WTC11 (cell line): Measurements from ENCODE around the gene NEUROD2. TPM values are rescaled to one million over a fixed set of nuclear protein-coding genes. Genes with fewer than 3 reads are reported as not detected.

Experiments
- ATAC-seq: fragments of 200-7000 bp; cut with Tn5 transposase; 2 replicates; pipeline ENCODE4 v1.10.0; 2021; ENCODE audit warnings: mild to moderate bottlenecking, moderate library complexity
- CTCF ChIA-PET: fragments of 300-600 bp; sonication (Branson Sonifier 250); formaldehyde crosslinking; loops from one replicate; lab custom pipeline; 2021; ENCODE audit warnings: antibody characterized with exemption; lab: Charles Lee
- POLR2A ChIA-PET: fragments of 350-600 bp; sonication (Branson Sonifier 250); formaldehyde crosslinking; loops from one replicate; lab custom pipeline; 2021; ENCODE audit warnings: antibody characterized with exemption; lab: Charles Lee
- DNase-seq: peaks from one replicate; pipeline ENCODE4 v3.0.0; 2021; ENCODE audit warnings: low spot score
- H3K27ac Mint-ChIP-seq: 2 replicates; pipeline ENCODE4 v1.8.0; 2021; ENCODE audit warnings: mixed read lengths
- H3K27me3 Mint-ChIP-seq: 2 replicates; pipeline ENCODE4 v1.8.0; 2021; ENCODE audit warnings: low read depth, mild to moderate bottlenecking, moderate library complexity, mixed read lengths
- H3K36me3 Mint-ChIP-seq: 2 replicates; pipeline ENCODE4 v1.8.0; 2021; ENCODE audit warnings: mixed read lengths
- H3K4me1 Mint-ChIP-seq: 2 replicates; pipeline ENCODE4 v1.8.0; 2022; ENCODE audit warnings: mixed read lengths
- H3K4me3 Mint-ChIP-seq: 2 replicates; pipeline ENCODE4 v1.8.0; 2021; ENCODE audit warnings: mild to moderate bottlenecking, moderate library complexity, mixed read lengths
- H3K9me3 Mint-ChIP-seq: 2 replicates; pipeline ENCODE4 v1.8.0; 2021; ENCODE audit warnings: mixed read lengths
- ATF1 ChIP-seq: sonication (generic); formaldehyde crosslinking; IDR thresholded peaks from 2 replicates; pipeline ENCODE4 v1.8.1; 2023; ENCODE audit warnings: mild to moderate bottlenecking, moderate library complexity, missing genetic modification reagents
- FOXP1 ChIP-seq: sonication (generic); formaldehyde crosslinking; IDR thresholded peaks from 2 replicates; pipeline ENCODE4 v1.8.0; 2022; ENCODE audit warnings: missing genetic modification reagents, mild to moderate bottlenecking, moderate library complexity, borderline replicate concordance
- JUN ChIP-seq: sonication (generic); formaldehyde crosslinking; IDR thresholded peaks from 2 replicates; pipeline ENCODE4 v1.8.0; 2023; ENCODE audit warnings: mild to moderate bottlenecking, missing genetic modification reagents
- OVOL2 ChIP-seq: fragments of 250-450 bp; sonication (Bioruptor Pico); IDR thresholded peaks from 2 replicates; pipeline ENCODE4 v1.9.0; 2021; ENCODE audit warnings: mild to moderate bottlenecking, borderline replicate concordance
- PRRX2 ChIP-seq: fragments of 250-450 bp; sonication (Bioruptor Pico); IDR thresholded peaks from 2 replicates; pipeline ENCODE4 v1.8.0; 2021; ENCODE audit warnings: mild to moderate bottlenecking
- SMAD4 ChIP-seq: sonication (generic); formaldehyde crosslinking; IDR thresholded peaks from 2 replicates; pipeline ENCODE4 v1.8.0; 2022; ENCODE audit warnings: mild to moderate bottlenecking, missing genetic modification reagents
- total RNA-seq: library from RNA; stranded (reverse); gene quantifications from 3 replicates; pipeline ENCODE4 v1.2.3, GENCODE V29; 2021
- TF ChIP-seq, protein P1 (sequence below): sonication (generic); formaldehyde crosslinking; IDR thresholded peaks from 2 replicates; pipeline ENCODE4 v1.8.0; 2022; ENCODE audit warnings: mild to moderate bottlenecking, missing genetic modification reagents
- TF ChIP-seq, protein P2 (sequence below): sonication (generic); formaldehyde crosslinking; IDR thresholded peaks from 2 replicates; pipeline ENCODE4 v1.8.1; 2022; ENCODE audit warnings: mild to moderate bottlenecking, moderate library complexity, missing genetic modification reagents
- TF ChIP-seq, protein P3 (sequence below): fragments of 250-450 bp; sonication (Bioruptor Pico); IDR thresholded peaks from 2 replicates; pipeline ENCODE4 v2.1.2; 2022; ENCODE audit warnings: mild to moderate bottlenecking, moderate library complexity
- TF ChIP-seq, protein P4 (sequence below): sonication (generic); formaldehyde crosslinking; IDR thresholded peaks from 2 replicates; pipeline ENCODE4 v1.8.0; 2023; ENCODE audit warnings: missing genetic modification reagents, mild to moderate bottlenecking, borderline replicate concordance

Gene NEUROD2
- total RNA-seq, 1 experiment from 2014 or later: not detected

DNA sequence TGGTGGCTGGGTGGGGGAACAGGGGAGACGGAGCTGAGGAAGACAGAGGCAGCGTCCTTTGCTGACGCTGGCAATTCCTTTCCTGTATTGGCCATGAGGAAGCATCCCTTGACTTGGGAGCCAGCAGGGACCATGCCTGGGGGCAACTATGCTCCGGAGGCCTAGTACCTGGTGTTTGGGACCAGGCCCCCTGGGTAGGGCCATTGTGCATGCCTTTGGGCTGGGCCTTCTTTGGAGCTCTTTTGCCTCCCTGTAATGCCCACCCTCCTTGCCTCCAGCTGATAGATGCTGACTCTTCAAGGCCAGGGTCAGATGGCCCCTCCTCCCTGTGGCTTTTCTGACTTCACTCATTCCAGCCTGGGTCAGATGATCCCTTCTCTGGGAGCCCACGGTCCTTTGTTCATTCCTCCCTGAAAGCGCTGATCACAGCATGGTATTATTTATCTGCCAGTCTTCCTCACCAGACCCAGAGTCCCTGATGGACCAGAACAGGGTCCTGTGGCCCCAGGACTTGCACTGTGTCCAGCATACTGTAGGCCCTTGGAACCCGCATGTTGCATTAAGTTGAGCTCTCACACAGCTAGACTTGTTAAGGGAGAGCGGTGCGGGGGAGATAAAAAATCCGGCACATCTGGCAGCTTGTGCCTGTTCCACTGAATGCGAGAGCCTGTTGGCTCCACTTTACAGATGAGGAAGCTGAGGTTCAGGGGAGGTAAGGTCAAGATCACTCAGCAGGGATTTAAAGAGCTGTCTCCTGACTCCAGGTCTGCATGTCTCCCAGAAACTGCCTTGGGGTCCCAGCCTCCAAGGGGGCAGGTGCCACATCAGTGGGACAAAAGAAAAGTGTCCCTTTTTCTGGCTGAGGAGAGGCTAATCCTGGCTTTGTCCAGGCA is 32.1 kb upstream of the NEUROD2 start:
- no peaks in the 10 kb centered on the region for H3K9me3 Mint-ChIP-seq
- DNase-seq (no peak), ATAC-seq (no peak)
- H3K27ac Mint-ChIP-seq: peak overlapping the region; percentile 80
- peak overlapping the region; percentile 4 for H3K4me3 Mint-ChIP-seq
- H3K27me3 Mint-ChIP-seq: no peaks in the 10 kb centered on the region
- CTCF ChIA-PET: interaction anchor here (0.9 to 23.6 kb wide), 8 partner anchors 9 to 36 kb away, joined by 3 to 851 read pairs (median 5); no protein-coding TSS in a partner anchor
- TF ChIP-seq OVOL2 (CRISPR knock-in tag) (no peak), PRRX2 (CRISPR knock-in tag) (no peak), ATF1 (CRISPR knock-in tag) (no peak), FOXP1 (CRISPR knock-in tag) (no peak)
- TF ChIP-seq, protein P1, sequence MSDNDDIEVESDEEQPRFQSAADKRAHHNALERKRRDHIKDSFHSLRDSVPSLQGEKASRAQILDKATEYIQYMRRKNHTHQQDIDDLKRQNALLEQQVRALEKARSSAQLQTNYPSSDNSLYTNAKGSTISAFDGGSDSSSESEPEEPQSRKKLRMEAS (CRISPR knock-in tag): no peak
- TF ChIP-seq, protein P2, sequence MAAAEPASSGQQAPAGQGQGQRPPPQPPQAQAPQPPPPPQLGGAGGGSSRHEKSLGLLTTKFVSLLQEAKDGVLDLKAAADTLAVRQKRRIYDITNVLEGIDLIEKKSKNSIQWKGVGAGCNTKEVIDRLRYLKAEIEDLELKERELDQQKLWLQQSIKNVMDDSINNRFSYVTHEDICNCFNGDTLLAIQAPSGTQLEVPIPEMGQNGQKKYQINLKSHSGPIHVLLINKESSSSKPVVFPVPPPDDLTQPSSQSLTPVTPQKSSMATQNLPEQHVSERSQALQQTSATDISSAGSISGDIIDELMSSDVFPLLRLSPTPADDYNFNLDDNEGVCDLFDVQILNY (CRISPR knock-in tag): no peak
- POLR2A ChIA-PET: no interaction called here
- H3K4me1 Mint-ChIP-seq: peaks cover 68% of the 10 kb centered on the region
- no peaks in the 10 kb centered on the region for H3K36me3 Mint-ChIP-seq

DNA sequence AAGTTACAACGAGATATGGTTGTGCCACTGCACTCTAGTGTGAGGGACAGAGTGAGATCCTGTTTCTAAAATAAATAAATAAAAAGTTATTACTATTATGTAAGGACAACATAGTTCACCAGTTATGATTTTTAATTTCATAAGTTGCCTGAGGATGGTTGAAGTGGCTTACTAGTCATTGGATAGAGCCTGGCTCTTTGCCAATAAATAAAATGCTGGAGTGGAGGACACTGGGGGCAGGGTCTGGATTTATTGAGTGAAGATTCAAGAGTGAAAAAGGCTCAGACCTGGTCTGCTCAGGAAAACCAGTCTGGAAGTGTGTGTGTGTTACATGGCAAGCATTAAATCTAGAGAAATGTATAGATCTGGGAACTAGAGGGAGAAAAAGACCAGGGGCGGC is 31.3 kb upstream of the NEUROD2 start:
- DNase-seq (no peak), ATAC-seq (no peak)
- no peak overlapping the region for H3K27ac Mint-ChIP-seq
- POLR2A ChIA-PET: no interaction called here
- H3K36me3 Mint-ChIP-seq: no peaks in the 10 kb centered on the region
- H3K4me1 Mint-ChIP-seq: peaks cover 68% of the 10 kb centered on the region
- H3K4me3 Mint-ChIP-seq: no peak overlapping the region
- CTCF ChIA-PET: interaction anchor here (0.7 to 23.6 kb wide), 6 partner anchors 8 to 91 kb away, joined by 3 to 851 read pairs (median 8); no protein-coding TSS in a partner anchor
- no peaks in the 10 kb centered on the region for H3K27me3 Mint-ChIP-seq
- TF ChIP-seq, protein P3, sequence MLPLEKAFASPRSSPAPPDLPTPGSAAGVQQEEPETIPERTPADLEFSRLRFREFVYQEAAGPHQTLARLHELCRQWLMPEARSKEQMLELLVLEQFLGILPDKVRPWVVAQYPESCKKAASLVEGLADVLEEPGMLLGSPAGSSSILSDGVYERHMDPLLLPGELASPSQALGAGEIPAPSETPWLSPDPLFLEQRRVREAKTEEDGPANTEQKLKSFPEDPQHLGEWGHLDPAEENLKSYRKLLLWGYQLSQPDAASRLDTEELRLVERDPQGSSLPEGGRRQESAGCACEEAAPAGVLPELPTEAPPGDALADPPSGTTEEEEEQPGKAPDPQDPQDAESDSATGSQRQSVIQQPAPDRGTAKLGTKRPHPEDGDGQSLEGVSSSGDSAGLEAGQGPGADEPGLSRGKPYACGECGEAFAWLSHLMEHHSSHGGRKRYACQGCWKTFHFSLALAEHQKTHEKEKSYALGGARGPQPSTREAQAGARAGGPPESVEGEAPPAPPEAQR (CRISPR knock-in tag): no peak
- no peaks in the 10 kb centered on the region for H3K9me3 Mint-ChIP-seq

DNA sequence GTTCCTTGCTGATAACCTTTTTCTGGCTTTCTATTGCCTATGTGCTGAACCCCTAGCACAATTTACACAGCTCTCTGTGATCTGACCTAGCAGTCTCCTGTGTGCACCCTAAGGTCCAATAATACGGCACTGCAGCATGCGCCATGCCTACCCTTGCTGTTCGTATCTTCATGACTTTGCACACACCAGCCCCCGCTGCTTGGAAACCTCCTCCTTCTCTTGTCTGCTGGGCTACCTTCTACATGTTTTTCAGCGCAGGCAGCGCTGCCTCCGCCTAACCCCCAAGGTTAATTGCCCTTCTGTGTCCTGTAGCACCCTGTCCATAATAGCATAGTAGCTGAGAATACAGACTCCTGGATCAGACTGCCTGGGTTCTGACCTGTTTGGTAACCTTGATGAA is 30.6 kb upstream of the NEUROD2 start:
- DNase-seq: no peak
- H3K4me1 Mint-ChIP-seq: peaks cover 65% of the 10 kb centered on the region
- ATAC-seq: no peak
- ChIA-PET POLR2A (no interaction called here), CTCF (interaction anchor here (0.7 to 23.6 kb wide), 7 partner anchors 10 to 73 kb away, joined by 3 to 851 read pairs (median 6); partner anchors contain the start of gene PNMT)
- no peaks in the 10 kb centered on the region for H3K9me3 Mint-ChIP-seq
- TF ChIP-seq SMAD4 (CRISPR knock-in tag): no peak
- TF ChIP-seq, protein P4, sequence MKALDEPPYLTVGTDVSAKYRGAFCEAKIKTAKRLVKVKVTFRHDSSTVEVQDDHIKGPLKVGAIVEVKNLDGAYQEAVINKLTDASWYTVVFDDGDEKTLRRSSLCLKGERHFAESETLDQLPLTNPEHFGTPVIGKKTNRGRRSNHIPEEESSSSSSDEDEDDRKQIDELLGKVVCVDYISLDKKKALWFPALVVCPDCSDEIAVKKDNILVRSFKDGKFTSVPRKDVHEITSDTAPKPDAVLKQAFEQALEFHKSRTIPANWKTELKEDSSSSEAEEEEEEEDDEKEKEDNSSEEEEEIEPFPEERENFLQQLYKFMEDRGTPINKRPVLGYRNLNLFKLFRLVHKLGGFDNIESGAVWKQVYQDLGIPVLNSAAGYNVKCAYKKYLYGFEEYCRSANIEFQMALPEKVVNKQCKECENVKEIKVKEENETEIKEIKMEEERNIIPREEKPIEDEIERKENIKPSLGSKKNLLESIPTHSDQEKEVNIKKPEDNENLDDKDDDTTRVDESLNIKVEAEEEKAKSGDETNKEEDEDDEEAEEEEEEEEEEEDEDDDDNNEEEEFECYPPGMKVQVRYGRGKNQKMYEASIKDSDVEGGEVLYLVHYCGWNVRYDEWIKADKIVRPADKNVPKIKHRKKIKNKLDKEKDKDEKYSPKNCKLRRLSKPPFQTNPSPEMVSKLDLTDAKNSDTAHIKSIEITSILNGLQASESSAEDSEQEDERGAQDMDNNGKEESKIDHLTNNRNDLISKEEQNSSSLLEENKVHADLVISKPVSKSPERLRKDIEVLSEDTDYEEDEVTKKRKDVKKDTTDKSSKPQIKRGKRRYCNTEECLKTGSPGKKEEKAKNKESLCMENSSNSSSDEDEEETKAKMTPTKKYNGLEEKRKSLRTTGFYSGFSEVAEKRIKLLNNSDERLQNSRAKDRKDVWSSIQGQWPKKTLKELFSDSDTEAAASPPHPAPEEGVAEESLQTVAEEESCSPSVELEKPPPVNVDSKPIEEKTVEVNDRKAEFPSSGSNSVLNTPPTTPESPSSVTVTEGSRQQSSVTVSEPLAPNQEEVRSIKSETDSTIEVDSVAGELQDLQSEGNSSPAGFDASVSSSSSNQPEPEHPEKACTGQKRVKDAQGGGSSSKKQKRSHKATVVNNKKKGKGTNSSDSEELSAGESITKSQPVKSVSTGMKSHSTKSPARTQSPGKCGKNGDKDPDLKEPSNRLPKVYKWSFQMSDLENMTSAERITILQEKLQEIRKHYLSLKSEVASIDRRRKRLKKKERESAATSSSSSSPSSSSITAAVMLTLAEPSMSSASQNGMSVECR (CRISPR knock-in tag): no peak
- TF ChIP-seq JUN (CRISPR knock-in tag): no peak
- no peaks in the 10 kb centered on the region for H3K36me3 Mint-ChIP-seq
- no peaks in the 10 kb centered on the region for H3K27me3 Mint-ChIP-seq
- peak overlapping the region; percentile 76 for H3K4me3 Mint-ChIP-seq
- no peak overlapping the region for H3K27ac Mint-ChIP-seq
